ACC112 (cell line): ENCODE results near the gene IL1RAPL1.

Source experiments
- H2AFZ ChIP-seq: fragments of 200-600 bp; sonication (generic); one replicate; pipeline ENCODE4 v1.6.0; 2017; ENCODE audit warnings: antibody characterized with exemption, low read length; ENCODE audit not compliant: unreplicated experiment
- H3K27ac ChIP-seq: fragments of 200-600 bp; sonication (generic); 2 replicates; pipeline ENCODE4 v1.5.1; 2014; ENCODE audit warnings: low read depth, mild to moderate bottlenecking, antibody characterized with exemption, low read length, moderate library complexity
- H3K27me3 ChIP-seq: fragments of 200-600 bp; sonication (generic); 2 replicates; pipeline ENCODE4 v1.6.1; 2014; ENCODE audit warnings: mild to moderate bottlenecking, antibody characterized with exemption, low read length, moderate library complexity, mixed read lengths; ENCODE audit not compliant: insufficient read depth
- H3K36me3 ChIP-seq: fragments of 200-600 bp; sonication (generic); 2 replicates; pipeline ENCODE4 v1.6.1; 2016; ENCODE audit warnings: mild to moderate bottlenecking, antibody characterized with exemption, low read length, moderate library complexity, mixed read lengths; ENCODE audit not compliant: insufficient read depth
- H3K4me1 ChIP-seq: fragments of 200-600 bp; sonication (generic); one replicate; pipeline ENCODE4 v1.6.1; 2016; ENCODE audit warnings: low read length, mixed read lengths; ENCODE audit not compliant: insufficient read depth, unreplicated experiment, control insufficient read depth
- H3K4me3 ChIP-seq: fragments of 200-600 bp; sonication (generic); 2 replicates; pipeline ENCODE4 v1.5.1; 2014; ENCODE audit warnings: mild to moderate bottlenecking, low read depth, low read length
- H3K79me2 ChIP-seq: fragments of 200-600 bp; sonication (generic); one replicate; pipeline ENCODE4 v1.6.0; 2016; ENCODE audit warnings: low read length; ENCODE audit not compliant: control insufficient read depth, unreplicated experiment, insufficient read depth

Gene IL1RAPL1

DNA sequence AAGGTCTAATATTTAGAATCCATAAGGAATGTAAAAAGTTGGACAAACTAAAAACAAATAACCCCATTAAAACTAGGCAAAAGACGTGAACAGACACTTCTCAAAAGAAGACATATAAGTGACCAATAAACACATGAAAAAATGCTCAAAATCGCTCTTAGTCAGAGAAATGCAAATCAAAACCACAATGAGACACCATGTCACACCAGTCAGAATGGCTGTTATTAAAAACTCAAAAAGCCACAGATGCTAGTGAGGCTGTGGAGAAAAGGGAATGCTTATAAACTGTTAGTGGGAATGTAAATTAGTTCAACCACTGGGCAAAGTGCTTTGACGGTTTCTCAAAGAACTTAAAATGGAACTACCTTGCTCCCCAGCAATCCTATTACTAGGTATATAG, 953.8 kb downstream of the IL1RAPL1 start:
- peaks cover 8% of the 10 kb centered on the region for H3K4me1 ChIP-seq
- no peaks in the 10 kb centered on the region for H3K79me2 ChIP-seq
- no peaks in the 10 kb centered on the region for H3K36me3 ChIP-seq
- no peak overlapping the region for H2AFZ ChIP-seq
- H3K4me3 ChIP-seq: no peak overlapping the region
- H3K27ac ChIP-seq: no peak overlapping the region
- H3K27me3 ChIP-seq: no peaks in the 10 kb centered on the region

- peak overlapping the region; percentile 38 for H2AFZ ChIP-seq
- no peak overlapping the region for H3K4me3 ChIP-seq
- H3K36me3 ChIP-seq: no peaks in the 10 kb centered on the region
- H3K79me2 ChIP-seq: no peaks in the 10 kb centered on the region
- H3K27ac ChIP-seq: no peak overlapping the region
- peaks cover 8% of the 10 kb centered on the region for H3K4me1 ChIP-seq
- no peaks in the 10 kb centered on the region for H3K27me3 ChIP-seq
Measured at GRCh38 chrX:29542152-29542551, 954.9 kb downstream of the IL1RAPL1 start.

DNA sequence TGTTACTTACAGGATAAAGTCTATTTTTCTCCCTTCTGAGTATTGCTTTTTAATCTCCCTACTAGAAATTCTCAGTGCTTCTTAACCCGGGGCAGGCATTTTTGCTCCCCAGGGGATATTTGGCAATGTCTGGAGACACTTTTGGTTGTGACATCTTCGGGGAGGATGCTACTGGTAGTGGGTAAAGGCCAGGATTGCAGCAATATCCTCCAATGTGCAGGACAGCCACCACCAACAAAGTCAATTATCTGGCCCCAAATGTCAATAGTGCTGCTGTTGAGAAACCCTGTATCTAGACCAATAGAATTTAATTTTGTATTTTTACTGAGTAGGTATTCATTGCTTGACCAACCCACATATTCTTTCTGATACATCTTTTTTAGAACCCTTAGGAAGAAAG, 958.6 kb downstream of the IL1RAPL1 start:
- H3K27ac ChIP-seq: no peak overlapping the region
- H2AFZ ChIP-seq: no peak overlapping the region
- H3K27me3 ChIP-seq: no peaks in the 10 kb centered on the region
- peaks cover 8% of the 10 kb centered on the region for H3K4me1 ChIP-seq
- no peaks in the 10 kb centered on the region for H3K36me3 ChIP-seq
- H3K4me3 ChIP-seq: no peak overlapping the region
- H3K79me2 ChIP-seq: no peaks in the 10 kb centered on the region

- Histone ChIP-seq H3K4me1 (no peaks in the 10 kb centered on the region), H2AFZ (no peak overlapping the region), H3K4me3 (no peak overlapping the region), H3K79me2 (no peaks in the 10 kb centered on the region), H3K36me3 (no peaks in the 10 kb centered on the region), H3K27me3 (no peaks in the 10 kb centered on the region), H3K27ac (no peak overlapping the region)
Measured at GRCh38 chrX:29547877-29548276, 960.6 kb downstream of the IL1RAPL1 start.

- no peaks in the 10 kb centered on the region for H3K79me2 ChIP-seq
- no peak overlapping the region for H3K27ac ChIP-seq
- no peak overlapping the region for H3K4me3 ChIP-seq
- H3K36me3 ChIP-seq: no peaks in the 10 kb centered on the region
- no peaks in the 10 kb centered on the region for H3K4me1 ChIP-seq
- H3K27me3 ChIP-seq: no peaks in the 10 kb centered on the region
- H2AFZ ChIP-seq: no peak overlapping the region
Measured at GRCh38 chrX:29553542-29553941, 966.3 kb downstream of the IL1RAPL1 start.

GRCh38 chrX:29555465-29556091, 968.3 kb downstream of the IL1RAPL1 start:
- Histone ChIP-seq H2AFZ (no peak overlapping the region), H3K27ac (no peak overlapping the region)

GRCh38 chrX:29560065-29560464, 972.8 kb downstream of the IL1RAPL1 start:
- Histone ChIP-seq H3K4me3 (no peak overlapping the region), H3K27me3 (no peaks in the 10 kb centered on the region), H3K4me1 (no peaks in the 10 kb centered on the region), H3K36me3 (no peaks in the 10 kb centered on the region), H3K79me2 (no peaks in the 10 kb centered on the region), H2AFZ (no peak overlapping the region), H3K27ac (no peak overlapping the region)

More at GRCh38 chrX:29555465-29556091, 968.3 kb downstream of the IL1RAPL1 start:
- Histone ChIP-seq H3K36me3 (no peaks in the 10 kb centered on the region), H3K27me3 (no peaks in the 10 kb centered on the region), H3K4me1 (no peaks in the 10 kb centered on the region), H3K4me3 (no peak overlapping the region), H3K79me2 (no peaks in the 10 kb centered on the region)

DNA sequence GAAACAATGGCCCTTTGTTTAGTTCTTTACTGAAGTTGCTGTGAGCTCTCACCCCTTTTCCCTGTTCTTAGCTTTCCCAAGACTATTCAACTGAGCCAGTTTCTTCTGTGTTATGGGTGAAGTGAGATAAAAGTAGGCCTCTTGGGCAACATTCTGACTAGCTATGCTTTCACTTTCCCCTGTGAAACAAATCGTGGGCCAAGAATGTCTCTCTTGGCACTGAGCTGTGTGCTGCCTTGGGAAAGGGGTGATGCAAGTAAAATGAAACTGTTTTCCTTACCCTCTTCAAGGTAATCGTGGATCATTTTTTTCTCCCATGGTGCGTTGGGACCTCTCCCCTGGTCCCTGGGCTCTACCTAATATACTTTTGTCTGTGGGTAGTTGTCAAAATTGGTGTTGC, 974.2 kb downstream of the IL1RAPL1 start:
- H2AFZ ChIP-seq: no peak overlapping the region
- H3K4me1 ChIP-seq: no peaks in the 10 kb centered on the region

DNA sequence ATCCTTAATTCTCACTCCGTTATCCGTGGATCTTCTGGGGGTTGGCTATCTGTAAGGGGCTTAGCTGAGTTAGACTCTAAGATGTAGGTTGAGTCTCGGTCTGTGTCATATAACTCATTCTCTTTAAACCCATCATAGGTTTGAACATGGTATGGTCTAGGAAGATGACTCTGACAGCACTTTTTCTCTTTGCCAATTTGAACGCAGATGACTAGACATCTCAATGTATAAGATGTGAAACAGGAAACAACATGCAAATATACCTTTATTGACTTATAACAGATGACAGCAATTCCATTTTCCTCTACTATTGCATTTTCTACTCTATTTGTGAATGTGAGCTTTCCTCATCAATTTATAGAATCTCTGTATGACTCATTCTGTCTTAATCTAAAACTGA, 993.3 kb downstream of the IL1RAPL1 start:
- Histone ChIP-seq H3K4me1 (no peaks in the 10 kb centered on the region), H2AFZ (no peak overlapping the region), H3K4me3 (no peak overlapping the region), H3K27ac (no peak overlapping the region), H3K27me3 (no peaks in the 10 kb centered on the region), H3K79me2 (no peaks in the 10 kb centered on the region), H3K36me3 (no peaks in the 10 kb centered on the region)

More for the DNA sequence above, 974.2 kb downstream of the IL1RAPL1 start:
- Histone ChIP-seq H3K27ac (no peak overlapping the region), H3K4me3 (no peak overlapping the region), H3K27me3 (no peaks in the 10 kb centered on the region), H3K36me3 (no peaks in the 10 kb centered on the region), H3K79me2 (no peaks in the 10 kb centered on the region)

- H3K4me3 ChIP-seq: no peak overlapping the region
- no peaks in the 10 kb centered on the region for H3K27me3 ChIP-seq
- no peaks in the 10 kb centered on the region for H3K36me3 ChIP-seq
- H3K27ac ChIP-seq: no peak overlapping the region
- no peaks in the 10 kb centered on the region for H3K79me2 ChIP-seq
- H3K4me1 ChIP-seq: no peaks in the 10 kb centered on the region
- H2AFZ ChIP-seq: no peak overlapping the region
Measured at GRCh38 chrX:29581223-29581622, 994.0 kb downstream of the IL1RAPL1 start.

DNA sequence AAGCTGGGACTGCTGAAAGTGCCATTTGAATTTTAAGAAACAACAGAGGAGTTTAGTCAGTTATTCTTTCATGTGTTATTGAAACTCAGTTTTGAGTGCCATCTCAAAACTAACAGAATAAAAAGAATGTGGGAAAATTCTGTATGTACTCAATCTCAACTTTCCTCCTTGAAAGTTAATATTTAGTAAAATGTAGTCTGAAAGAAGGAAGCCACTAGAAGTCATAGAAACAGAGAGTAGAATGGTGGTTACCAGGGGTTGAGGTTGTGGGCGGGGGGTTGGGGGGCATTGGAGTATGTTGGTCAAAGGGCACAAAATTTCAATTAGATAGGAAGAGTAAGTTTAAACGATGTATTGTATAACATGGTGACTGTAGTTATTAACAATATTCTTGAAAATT, 999.9 kb downstream of the IL1RAPL1 start:
- Histone ChIP-seq H3K4me1 (no peaks in the 10 kb centered on the region), H3K27ac (no peak overlapping the region), H3K27me3 (no peaks in the 10 kb centered on the region), H3K4me3 (no peak overlapping the region), H3K36me3 (no peaks in the 10 kb centered on the region), H2AFZ (no peak overlapping the region), H3K79me2 (no peaks in the 10 kb centered on the region)
